NCI-H2196 treated with DMSO at 0.1 percent for 48 hours (cell line): ENCODE measurements around the gene MRGPRX4.

Source experiments
- DNase-seq: peaks from one replicate; lab custom pipeline; 2025; ENCODE audit not compliant: unreplicated experiment; lab: John Stamatoyannopoulos, UW

Gene MRGPRX4

DNA sequence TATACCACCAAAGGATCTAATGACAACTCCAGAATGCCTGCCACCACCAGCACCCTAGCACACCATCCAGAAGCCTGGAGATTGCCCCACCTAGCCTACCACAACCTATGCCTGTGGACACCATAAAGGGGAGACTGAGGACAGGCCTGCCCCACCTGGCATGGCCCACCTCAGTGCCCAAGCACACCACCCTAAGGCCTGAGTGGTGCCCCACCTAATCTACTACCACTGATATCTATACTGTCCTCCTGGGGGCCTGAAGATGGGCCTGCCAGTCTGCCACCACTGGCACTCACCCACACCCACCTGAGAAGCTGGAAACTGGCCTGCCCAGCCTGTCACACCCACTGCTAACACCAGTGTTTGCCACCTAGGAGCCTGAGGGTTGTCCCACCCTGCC lies 32.1 kb downstream of the MRGPRX4 start:
- no peak for DNase-seq

DNA sequence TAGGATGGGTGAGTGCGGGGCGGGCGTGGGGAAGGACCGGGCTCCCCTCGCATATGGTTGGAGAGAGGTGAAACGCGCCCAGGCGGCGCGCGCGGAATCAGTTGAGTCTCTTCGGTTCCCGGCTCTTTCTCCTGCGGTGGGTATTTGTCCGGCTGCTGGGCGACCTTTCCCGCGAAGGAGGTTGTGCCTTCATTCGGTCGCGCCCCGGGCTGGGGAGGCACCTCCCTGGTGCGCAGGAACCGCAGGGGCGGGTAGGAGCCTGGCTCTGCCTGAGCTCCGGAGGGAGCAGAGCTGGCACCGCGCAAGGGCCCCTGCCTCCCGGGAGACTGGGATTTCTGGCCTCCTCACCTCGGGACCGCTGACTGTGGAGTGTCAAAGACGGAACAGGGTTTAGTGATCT lies 36.4 kb downstream of the MRGPRX4 start:
- DNase-seq: no peak

DNA sequence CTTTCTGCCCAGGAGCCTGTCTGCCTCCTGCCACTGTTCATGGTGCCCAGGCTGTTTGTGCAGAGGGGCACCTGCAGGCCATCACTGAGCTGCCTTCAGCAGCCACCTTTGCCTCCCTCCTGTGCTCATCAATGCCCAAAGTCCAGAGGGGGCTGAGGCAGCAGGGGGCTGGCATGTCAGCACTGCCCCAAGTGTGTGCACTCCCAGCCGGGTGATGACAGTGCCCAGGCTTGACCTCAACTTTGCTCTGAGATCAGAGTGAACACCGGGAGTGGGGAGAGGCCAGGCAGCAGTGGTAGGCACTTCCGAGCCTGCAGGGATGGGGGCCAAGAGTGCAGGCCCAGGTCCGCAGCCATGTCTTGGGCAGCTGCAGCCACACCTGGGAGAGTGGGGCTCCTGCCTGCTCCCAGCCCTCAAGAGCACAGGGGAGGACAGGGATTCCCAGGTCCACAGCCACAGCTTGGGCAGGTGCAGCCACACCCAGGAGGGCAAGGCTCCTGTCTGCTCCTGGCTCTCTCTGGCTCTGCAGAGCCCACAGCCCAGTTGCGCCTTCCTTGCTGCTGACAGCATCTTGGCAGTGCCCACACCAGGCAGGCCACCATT lies 48.7 kb downstream of the MRGPRX4 start:
- DNase-seq: no peak

DNA sequence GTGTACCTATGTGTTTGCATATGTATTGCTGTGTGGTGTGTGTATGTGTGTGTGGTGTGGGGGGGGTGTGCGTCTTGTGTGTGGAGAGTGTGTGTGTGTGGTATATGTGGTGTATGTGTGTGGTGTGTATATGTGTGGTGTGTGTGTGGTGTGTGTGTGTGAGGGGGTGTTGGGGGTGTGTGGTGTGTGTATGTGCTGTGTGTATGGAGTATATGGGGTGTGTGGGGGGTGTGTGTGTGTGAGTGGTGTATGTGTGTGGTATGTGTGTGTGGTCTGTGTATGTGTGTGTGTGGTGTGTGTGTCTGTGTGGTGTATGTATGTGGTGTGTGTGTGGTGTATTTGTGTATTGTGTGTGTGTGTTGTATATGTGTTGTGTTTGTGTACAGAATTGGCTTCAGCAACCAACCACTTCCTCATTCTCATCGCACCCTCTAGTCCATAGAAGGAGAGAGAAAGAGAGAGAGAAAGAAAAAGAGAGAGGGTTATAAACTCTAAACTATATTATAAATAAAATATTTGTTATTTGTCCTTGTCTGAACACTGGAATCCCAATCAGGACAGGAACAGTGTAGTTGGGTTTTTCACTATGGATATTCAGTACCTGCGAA lies 50.3 kb downstream of the MRGPRX4 start:
- DNase-seq: no peak
